Mesendoderm (in vitro differentiated cells): ENCODE data around the gene SEMA4F.

Experiments used
- DNase-seq: peaks from one replicate; pipeline ENCODE4 v3.0.0; 2013
- H2AK5ac ChIP-seq: 2 replicates; pipeline ENCODE4 v1.6.1; 2013; ENCODE audit warnings: low read length, inconsistent platforms
- H2BK120ac ChIP-seq: 2 replicates; pipeline ENCODE4 v1.6.1; 2013; ENCODE audit warnings: low read depth, mild to moderate bottlenecking, low read length, moderate library complexity, mixed read lengths
- H2BK15ac ChIP-seq: replicated peaks from 2 replicates; pipeline ENCODE4 v1.6.1; 2013; ENCODE audit warnings: low read depth, mild to moderate bottlenecking, moderate library complexity
- H2BK5ac ChIP-seq: 2 replicates; pipeline ENCODE4 v1.6.1; 2013; ENCODE audit warnings: low read length, inconsistent platforms
- H3K18ac ChIP-seq: 2 replicates; pipeline ENCODE4 v1.6.1; 2013; ENCODE audit warnings: mild to moderate bottlenecking, low read length, mixed read lengths
- H3K23ac ChIP-seq: one replicate; pipeline ENCODE4 v1.6.1; 2013; ENCODE audit warnings: low read length
- H3K27ac ChIP-seq: 2 replicates; pipeline ENCODE4 v1.5.1; 2013; ENCODE audit warnings: low read depth, mild to moderate bottlenecking, inconsistent platforms, low read length, moderate library complexity
- H3K27me3 ChIP-seq: 2 replicates; pipeline ENCODE4 v1.6.1; 2013; ENCODE audit warnings: low read length, control low read depth, mild to moderate bottlenecking, inconsistent platforms; ENCODE audit not compliant: insufficient read depth, poor library complexity
- H3K36me3 ChIP-seq: 2 replicates; pipeline ENCODE4 v1.6.1; 2013; ENCODE audit warnings: low read length, inconsistent platforms; ENCODE audit not compliant: control insufficient read depth, insufficient read depth
- H3K4ac ChIP-seq: one replicate; pipeline ENCODE4 v1.6.1; 2013; ENCODE audit warnings: low read depth, mild to moderate bottlenecking, low read length, moderate library complexity
- H3K4me1 ChIP-seq: 2 replicates; pipeline ENCODE4 v1.6.1; 2013; ENCODE audit warnings: low read depth, low read length, inconsistent platforms; ENCODE audit not compliant: control insufficient read depth
- H3K4me2 ChIP-seq: 2 replicates; pipeline ENCODE4 v1.6.1; 2013; ENCODE audit warnings: low read length
- H3K4me3 ChIP-seq: 2 replicates; pipeline ENCODE4 v1.5.1; 2013; ENCODE audit warnings: mild to moderate bottlenecking, low read length
- H3K56ac ChIP-seq: one replicate; pipeline ENCODE4 v1.6.1; 2013; ENCODE audit warnings: low read length
- H3K79me1 ChIP-seq: 2 replicates; pipeline ENCODE4 v1.6.1; 2013; ENCODE audit warnings: low read length, inconsistent platforms
- H3K79me2 ChIP-seq: 2 replicates; pipeline ENCODE4 v1.6.1; 2013; ENCODE audit warnings: mild to moderate bottlenecking, low read length; ENCODE audit not compliant: control insufficient read depth, insufficient read depth
- H3K9ac ChIP-seq: 2 replicates; pipeline ENCODE4 v1.6.1; 2013; ENCODE audit warnings: low read length, inconsistent platforms
- H4K5ac ChIP-seq: one replicate; pipeline ENCODE4 v1.6.1; 2013; ENCODE audit warnings: low read length
- H4K8ac ChIP-seq: one replicate; pipeline ENCODE4 v1.6.1; 2013; ENCODE audit warnings: low read depth, mild to moderate bottlenecking, control low read depth, low read length, moderate library complexity
- WGBS: extraction: QIAGEN DNeasy Blood & Tissue Kit; methylation state at CpG from one replicate; pipeline ENCODE4 v1.1.7; 2013; ENCODE audit warnings: low lambda C conversion rate, missing lambda C conversion rate; ENCODE audit not compliant: insufficient coverage; ENCODE audit errors: extremely low coverage; 5-methylcytosine and 5-hydroxymethylcytosine counted together

Gene SEMA4F

DNA sequence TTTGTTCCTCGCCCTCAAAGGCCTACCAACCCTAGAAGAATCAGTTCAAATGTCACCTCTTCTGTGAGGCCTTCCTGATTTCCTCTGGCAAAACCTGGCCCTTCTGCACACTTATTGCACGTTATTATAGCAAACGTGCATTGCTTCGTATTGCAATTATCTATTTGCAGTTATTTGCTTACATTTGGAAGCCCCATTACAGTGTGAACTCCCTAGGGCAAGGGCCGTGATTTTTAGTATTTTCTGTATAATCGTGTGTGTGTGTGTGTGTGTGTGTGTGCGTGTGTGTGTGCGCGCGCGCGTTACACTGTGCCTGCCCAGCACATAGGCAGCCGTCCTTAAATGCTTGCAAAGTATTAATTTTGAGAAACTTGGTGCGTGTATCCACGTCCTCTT lies 460 bp upstream of the SEMA4F start:
- Histone ChIP-seq H2BK15ac (no peak overlapping the region), H3K27me3 (peaks cover 12% of the 10 kb centered on the region), H3K56ac (peak overlapping the region; percentile 76), H3K27ac (no peak overlapping the region), H3K4ac (no peak overlapping the region), H3K79me2 (no peaks in the 10 kb centered on the region), H2BK120ac (no peak overlapping the region), H4K5ac (no peak overlapping the region), H3K18ac (no peak overlapping the region), H2BK5ac (no peak overlapping the region), H3K4me3 (peak overlapping the region; percentile 20), H2AK5ac (no peak overlapping the region), H4K8ac (peak overlapping the region; percentile 67), H3K36me3 (no peaks in the 10 kb centered on the region), H3K4me2 (peak overlapping the region; percentile 39), H3K4me1 (no peaks in the 10 kb centered on the region), H3K79me1 (no peaks in the 10 kb centered on the region), H3K23ac (no peak overlapping the region), H3K9ac (peak overlapping the region; percentile 13)
- DNase-seq: no peak
- WGBS: no CpG with 5 or more reads among the region's 15 CpGs

DNA sequence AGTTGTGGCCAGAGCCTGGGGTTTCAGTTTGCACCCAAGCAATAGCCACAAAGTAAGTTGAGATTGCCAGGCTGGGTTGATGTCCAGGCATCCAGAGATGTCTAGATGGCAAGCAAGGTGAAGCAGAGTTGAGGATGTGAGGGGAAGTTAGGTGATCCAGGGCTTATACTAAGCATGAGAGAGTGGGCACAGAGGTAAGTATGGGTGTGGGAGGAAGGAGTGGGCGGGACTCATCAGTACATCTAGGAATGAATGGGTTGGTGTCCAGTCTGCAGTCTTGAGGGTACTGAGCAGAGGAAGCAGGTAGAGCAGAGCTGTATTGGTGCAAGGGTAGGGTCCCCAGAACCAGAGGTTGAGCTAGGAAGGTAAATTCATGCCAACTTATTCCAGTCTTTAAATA lies 1.5 kb downstream of the SEMA4F start:
- Histone ChIP-seq H3K18ac (no peak overlapping the region), H3K4me2 (no peak overlapping the region), H3K79me2 (no peaks in the 10 kb centered on the region), H3K4me3 (no peak overlapping the region), H3K36me3 (no peaks in the 10 kb centered on the region), H3K4me1 (no peaks in the 10 kb centered on the region), H2BK5ac (no peak overlapping the region), H3K27ac (no peak overlapping the region), H3K23ac (no peak overlapping the region), H2AK5ac (no peak overlapping the region), H3K56ac (no peak overlapping the region), H3K27me3 (peaks cover 12% of the 10 kb centered on the region), H2BK15ac (no peak overlapping the region), H3K79me1 (no peaks in the 10 kb centered on the region), H3K4ac (no peak overlapping the region), H2BK120ac (no peak overlapping the region), H3K9ac (no peak overlapping the region), H4K5ac (no peak overlapping the region), H4K8ac (no peak overlapping the region)
- no peak for DNase-seq
- no CpG with 5 or more reads among the region's 1 CpG for WGBS

DNA sequence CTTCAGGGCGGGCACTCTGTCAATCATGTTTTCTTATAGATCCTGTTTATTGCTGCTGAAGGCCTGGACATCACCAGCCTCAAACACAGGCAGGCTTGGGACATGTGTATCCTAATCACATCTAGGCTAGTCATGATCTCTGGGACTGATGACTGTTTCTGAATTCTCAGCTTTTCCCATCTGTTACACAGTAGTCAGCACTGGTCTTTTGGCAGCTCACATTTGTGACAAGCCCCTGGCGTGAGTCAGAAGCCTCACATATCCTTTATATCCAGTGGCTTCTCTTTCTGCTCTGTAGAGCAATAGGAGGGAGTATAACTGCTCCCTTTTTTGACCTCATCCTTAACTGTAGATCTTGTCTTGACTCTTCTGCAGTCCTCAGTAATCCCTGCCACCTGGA lies 4.5 kb downstream of the SEMA4F start:
- no peak for DNase-seq
- H3K18ac ChIP-seq: no peak overlapping the region
- no peak overlapping the region for H3K4me2 ChIP-seq

DNA sequence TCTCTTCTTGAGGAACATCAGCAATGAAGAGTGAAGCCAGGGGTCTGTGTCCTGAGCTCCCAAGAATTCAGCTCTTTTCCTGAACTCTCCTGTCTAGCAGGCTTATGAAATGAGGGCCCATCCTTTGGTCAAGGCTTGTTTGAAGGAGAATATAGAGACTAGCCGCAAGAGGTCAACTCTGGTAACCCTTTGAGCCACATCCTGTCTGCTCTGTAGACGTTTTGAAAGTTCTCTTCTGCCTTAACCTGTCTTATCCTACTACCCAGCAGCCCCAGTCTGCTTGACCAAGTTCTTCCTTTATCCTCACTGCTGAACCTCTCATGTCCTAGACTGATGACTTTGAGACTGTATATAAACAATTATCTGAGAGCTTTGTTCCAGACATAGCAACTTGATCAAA lies 5.4 kb downstream of the SEMA4F start:
- H3K18ac ChIP-seq: no peak overlapping the region
- no peak for DNase-seq
- H2BK5ac ChIP-seq: no peak overlapping the region
- WGBS: no CpG with 5 or more reads among the region's 2 CpGs
- no peak overlapping the region for H3K4ac ChIP-seq
- no peaks in the 10 kb centered on the region for H3K4me1 ChIP-seq
- no peak overlapping the region for H3K23ac ChIP-seq
- H3K79me2 ChIP-seq: no peaks in the 10 kb centered on the region
- H4K8ac ChIP-seq: no peak overlapping the region
- H2BK120ac ChIP-seq: no peak overlapping the region
- no peak overlapping the region for H4K5ac ChIP-seq
- no peaks in the 10 kb centered on the region for H3K79me1 ChIP-seq
- H3K27ac ChIP-seq: no peak overlapping the region
- no peak overlapping the region for H3K4me2 ChIP-seq
- no peaks in the 10 kb centered on the region for H3K36me3 ChIP-seq
- H3K9ac ChIP-seq: no peak overlapping the region
- no peak overlapping the region for H3K56ac ChIP-seq
- no peak overlapping the region for H2BK15ac ChIP-seq
- H3K4me3 ChIP-seq: no peak overlapping the region
- H2AK5ac ChIP-seq: no peak overlapping the region
- peaks cover 12% of the 10 kb centered on the region for H3K27me3 ChIP-seq

More for the DNA sequence above, 4.5 kb downstream of the SEMA4F start:
- no peak overlapping the region for H3K9ac ChIP-seq
- H3K27ac ChIP-seq: no peak overlapping the region
- no peak overlapping the region for H3K56ac ChIP-seq
- no peaks in the 10 kb centered on the region for H3K36me3 ChIP-seq
- H3K4me3 ChIP-seq: no peak overlapping the region
- H3K79me2 ChIP-seq: no peaks in the 10 kb centered on the region
- no peak overlapping the region for H2AK5ac ChIP-seq
- no peak overlapping the region for H3K23ac ChIP-seq
- no peak overlapping the region for H2BK5ac ChIP-seq
- H3K79me1 ChIP-seq: no peaks in the 10 kb centered on the region
- no peak overlapping the region for H3K4ac ChIP-seq
- no CpG with 5 or more reads among the region's 2 CpGs for WGBS
- peaks cover 12% of the 10 kb centered on the region for H3K27me3 ChIP-seq
- no peak overlapping the region for H4K5ac ChIP-seq
- H2BK120ac ChIP-seq: no peak overlapping the region
- no peak overlapping the region for H4K8ac ChIP-seq
- H2BK15ac ChIP-seq: no peak overlapping the region
- no peaks in the 10 kb centered on the region for H3K4me1 ChIP-seq

DNA sequence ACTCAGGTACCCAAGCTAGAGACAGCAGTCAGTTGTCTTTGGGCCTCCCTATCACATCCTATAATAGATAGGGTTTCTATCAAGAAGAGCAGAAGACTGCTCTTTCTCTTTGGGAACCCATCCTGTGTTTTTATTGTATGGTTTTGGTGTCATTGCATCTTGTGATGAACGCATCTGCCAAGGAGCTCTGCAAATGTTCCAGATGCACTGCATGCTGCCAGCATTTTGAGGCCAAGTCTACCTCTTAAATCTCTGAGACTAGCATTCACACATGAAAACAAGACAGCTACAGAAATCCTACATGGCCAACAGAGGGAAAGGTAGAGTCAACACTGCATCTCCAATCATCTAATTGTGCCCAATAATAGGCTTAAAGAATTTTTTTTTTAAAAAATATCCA lies 14.0 kb downstream of the SEMA4F start:
- no CpG with 5 or more reads among the region's 1 CpG for WGBS
- H3K79me2 ChIP-seq: no peaks in the 10 kb centered on the region
- H3K27ac ChIP-seq: no peak overlapping the region
- no peak overlapping the region for H3K23ac ChIP-seq
- H4K8ac ChIP-seq: no peak overlapping the region
- no peaks in the 10 kb centered on the region for H3K27me3 ChIP-seq
- no peak overlapping the region for H3K4me2 ChIP-seq
- H3K36me3 ChIP-seq: no peaks in the 10 kb centered on the region
- DNase-seq: no peak
- no peak overlapping the region for H3K4ac ChIP-seq
- no peak overlapping the region for H4K5ac ChIP-seq
- H2AK5ac ChIP-seq: no peak overlapping the region
- H3K4me3 ChIP-seq: no peak overlapping the region
- H3K4me1 ChIP-seq: no peaks in the 10 kb centered on the region
- H3K9ac ChIP-seq: no peak overlapping the region
- no peak overlapping the region for H2BK120ac ChIP-seq
- no peak overlapping the region for H2BK15ac ChIP-seq
- no peak overlapping the region for H2BK5ac ChIP-seq
- H3K18ac ChIP-seq: no peak overlapping the region
- no peaks in the 10 kb centered on the region for H3K79me1 ChIP-seq
- H3K56ac ChIP-seq: no peak overlapping the region

DNA sequence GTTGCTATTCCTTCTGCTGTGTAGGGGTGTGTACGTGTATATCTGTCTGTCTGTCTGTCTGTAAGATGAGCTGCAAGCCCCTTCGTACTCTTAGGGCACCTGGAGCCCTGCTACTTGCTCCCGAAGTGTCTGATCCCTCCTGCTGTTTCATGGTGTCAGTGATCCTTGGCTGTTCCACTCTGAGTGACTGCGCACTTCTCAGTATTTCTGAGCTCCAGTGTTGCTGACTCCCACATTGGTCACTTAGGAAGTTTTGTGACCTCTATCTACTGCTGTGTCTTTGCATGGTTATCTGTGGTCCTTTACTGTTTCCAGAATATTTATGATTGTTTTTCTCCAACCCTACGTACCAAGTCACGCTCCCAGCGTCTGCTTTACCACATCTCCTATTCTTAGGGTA lies 16.2 kb downstream of the SEMA4F start:
- Histone ChIP-seq H2BK120ac (no peak overlapping the region), H3K27me3 (no peaks in the 10 kb centered on the region), H2AK5ac (no peak overlapping the region), H3K23ac (no peak overlapping the region), H2BK15ac (no peak overlapping the region), H3K79me1 (no peaks in the 10 kb centered on the region), H4K5ac (no peak overlapping the region), H3K79me2 (no peaks in the 10 kb centered on the region), H3K18ac (no peak overlapping the region), H3K9ac (no peak overlapping the region), H4K8ac (no peak overlapping the region), H3K4ac (no peak overlapping the region), H2BK5ac (no peak overlapping the region), H3K27ac (no peak overlapping the region), H3K4me3 (no peak overlapping the region), H3K56ac (no peak overlapping the region), H3K4me2 (no peak overlapping the region), H3K4me1 (no peaks in the 10 kb centered on the region), H3K36me3 (no peaks in the 10 kb centered on the region)
- no CpG with 5 or more reads among the region's 7 CpGs for WGBS
- DNase-seq: no peak
